Posterior vena cava (tissue), 2 donors: ENCODE data around the gene SUPT20H. TPM values are rescaled to one million over a fixed set of nuclear protein-coding genes. Genes with fewer than 3 reads are reported as not detected.
A peak's percentile ranks its signal among the peaks of the same experiment; 100 is the strongest.

Source experiments
- DNase-seq: peaks from one replicate; pipeline ENCODE4 v3.0.0-alpha.2; 2020; ENCODE audit warnings: low spot score
- intact Hi-C, 2 donors: fragments of 100-400 bp; cut with DNase I; formaldehyde crosslinking; loops; one replicate each; pipeline versions ENCODE4 v1.14.1 to v1.14.2; 2022 to 2023
- total RNA-seq, 2 donors: library from RNA; stranded (reverse); fragmentation: NEBNext Ultra II Directional; extraction: Animal tissue kit (Norgen Biotek cat#: 25700); gene quantifications; one replicate each; pipeline ENCODE4 v1.2.1, GENCODE V29; 2021
- donor health status: DM: yes; HTN: yes; CAD: no.
- donor health status: DM: yes; HTN: yes; CAD: no.

Gene SUPT20H
- total RNA-seq, 2 donors from 2014 or later, result 40.4 to 44.4 TPM

GRCh38 chr13:37023871-37024270 lies 35.6 kb downstream of the SUPT20H start:
- intact Hi-C loops, result no loop called here
- no peak for DNase-seq

GRCh38 chr13:37014609-37015008 lies 44.9 kb downstream of the SUPT20H start:
- intact Hi-C loops, result no loop called here
- DNase-seq, result no peak

GRCh38 chr13:37011788-37012187 lies 47.7 kb downstream of the SUPT20H start:
- intact Hi-C loops, result no loop called here
- no peak for DNase-seq

- no peak for DNase-seq
- intact Hi-C loops, result no loop called here
These were observed 48.5 kb downstream of the SUPT20H start for GRCh38 chr13:37011002-37011401.

GRCh38 chr13:37010424-37010823 lies 49.1 kb downstream of the SUPT20H start:
- intact Hi-C loops, result no loop called here

GRCh38 chr13:37009692-37010091 lies 49.8 kb downstream of the SUPT20H start:
- intact Hi-C loops, result no loop called here
- DNase-seq, result no peak

More at GRCh38 chr13:37010424-37010823, 49.1 kb downstream of the SUPT20H start:
- DNase-seq, result no peak

- intact Hi-C loops, result no loop called here
- DNase-seq, result no peak
These were observed 57.6 kb downstream of the SUPT20H start for GRCh38 chr13:37001921-37002250.

- peak; percentile 97 for DNase-seq
- intact Hi-C loops, result no loop called here
These were observed 60.3 kb downstream of the SUPT20H start, which contains the start of gene ALG5 for GRCh38 chr13:36999054-36999714. TSS of gene ALG5 (minus strand) at chr13:36999340. CDS start at chr13:36999300, 40 bp downstream.

- intact Hi-C loops, result no loop called here
- peak; percentile 80 for DNase-seq
These were observed 60.9 kb downstream of the SUPT20H start for GRCh38 chr13:36998624-36999041.

- no peak for DNase-seq
- intact Hi-C loops, result no loop called here
These were observed 61.6 kb downstream of the SUPT20H start for GRCh38 chr13:36997716-36998427.

GRCh38 chr13:36992362-36992761 lies 67.1 kb downstream of the SUPT20H start:
- intact Hi-C loops, result no loop called here
- no peak for DNase-seq

GRCh38 chr13:36986462-36987240 lies 72.8 kb downstream of the SUPT20H start:
- intact Hi-C loops, result no loop called here
- DNase-seq, result no peak

- intact Hi-C loops, result no loop called here
- DNase-seq, result no peak
These were observed 78.2 kb downstream of the SUPT20H start for GRCh38 chr13:36981156-36981743.

- intact Hi-C loops, result no loop called here
- no peak for DNase-seq
These were observed 80.0 kb downstream of the SUPT20H start for GRCh38 chr13:36979361-36980050.

GRCh38 chr13:36975172-36975571 lies 84.3 kb downstream of the SUPT20H start:
- intact Hi-C loops, result no loop called here

GRCh38 chr13:36973621-36974295 lies 85.7 kb downstream of the SUPT20H start:
- intact Hi-C loops, result no loop called here
- no peak for DNase-seq

More at GRCh38 chr13:36975172-36975571, 84.3 kb downstream of the SUPT20H start:
- DNase-seq, result no peak

GRCh38 chr13:36973009-36973408 lies 86.5 kb downstream of the SUPT20H start:
- no peak for DNase-seq
- intact Hi-C loops, result no loop called here

GRCh38 chr13:36966404-36966803 lies 93.1 kb downstream of the SUPT20H start:
- intact Hi-C loops, result no loop called here

GRCh38 chr13:36965767-36966166 lies 93.7 kb downstream of the SUPT20H start:
- no peak for DNase-seq
- intact Hi-C loops, result no loop called here

More at GRCh38 chr13:36966404-36966803, 93.1 kb downstream of the SUPT20H start:
- no peak for DNase-seq
